Measurements from ENCODE around the gene ARHGEF28. TPM values are rescaled to one million over a fixed set of nuclear protein-coding genes. Genes with fewer than 3 reads are reported as not detected.

ARHGEF28 gene
- total and polyA plus RNA-seq, 12 donors, result 0.62 to 3.4 (median 1.5) TPM

- Histone ChIP-seq H3K27me3 (no peaks in the 10 kb centered on the region), H3K36me3 (peaks cover 0 to 15% (median 0%) of the 10 kb centered on the region in 9 donors), H3K4me3 (no peak overlapping the region), H3K4me1 (no peaks in the 10 kb centered on the region), H3K27ac (no peak overlapping the region), H3K9me3 (peaks cover 0 to 9% (median 0%) of the 10 kb centered on the region in 11 donors)
- TF ChIP-seq CTCF (IDR thresholded peaks at IDR 0.05), result no peak
- intact Hi-C loops (cut with DNase I), result loop anchor here in 5 of 10 donors (10.0 kb wide), 3 partner anchors 126 to 1006 kb away; no protein-coding TSS in a partner anchor
- DNase-seq (no peak), ATAC-seq (no peak)
- 93 to 95% methylated on average over 3 of the region's 3 CpGs for WGBS, 2 donors
These were observed 282.9 kb downstream of the ARHGEF28 start for GRCh38 chr5:73908846-73909245.

- intact Hi-C loops (cut with DNase I), result loop anchor here in 5 of 10 donors (10.0 kb wide), 3 partner anchors 125 to 1005 kb away; no protein-coding TSS in a partner anchor
- DNase-seq (no peak), ATAC-seq (no peak)
- no peak for TF ChIP-seq CTCF (IDR thresholded peaks at IDR 0.05)
- H3K4me3 ChIP-seq, result no peak overlapping the region
- 90 to 97% methylated on average over 27 of the region's 27 CpGs for WGBS, 2 donors
- peaks cover 0 to 15% (median 0%) of the 10 kb centered on the region in 9 donors for H3K36me3 ChIP-seq
- H3K4me1 ChIP-seq, result no peaks in the 10 kb centered on the region
- H3K27ac ChIP-seq, result no peak overlapping the region
- H3K9me3 ChIP-seq, result peaks cover 0 to 9% (median 0%) of the 10 kb centered on the region in 11 donors
- H3K27me3 ChIP-seq, result no peaks in the 10 kb centered on the region
These were observed 283.5 kb downstream of the ARHGEF28 start for GRCh38 chr5:73909474-73909873.

GRCh38 chr5:73911761-73912393, 285.9 kb downstream of the ARHGEF28 start:
- no peak for TF ChIP-seq CTCF (IDR thresholded peaks at IDR 0.05)
- Histone ChIP-seq H3K4me1 (peaks cover 0 to under 1% (median 0%) of the 10 kb centered on the region in 9 donors), H3K4me3 (no peak overlapping the region), H3K9me3 (peaks cover 0 to 5% (median 0%) of the 10 kb centered on the region in 11 donors), H3K36me3 (peaks cover 0 to 15% (median 0%) of the 10 kb centered on the region in 9 donors), H3K27me3 (no peaks in the 10 kb centered on the region), H3K27ac (no peak overlapping the region)
- WGBS, 2 donors, result 78 to 80% methylated on average over 4 of the region's 4 CpGs
- intact Hi-C loops (cut with DNase I), result loop anchor here in 2 of 10 donors (10.0 kb wide), 1 partner anchor 123 kb away; no protein-coding TSS in a partner anchor
- ATAC-seq, result no peak
- DNase-seq, result no peak

- no peak for ATAC-seq
- Histone ChIP-seq H3K4me3 (no peak overlapping the region), H3K27ac (no peak overlapping the region), H3K27me3 (no peaks in the 10 kb centered on the region), H3K4me1 (peaks cover 0 to 11% (median 0%) of the 10 kb centered on the region in 9 donors), H3K36me3 (peaks cover 0 to 15% (median 0%) of the 10 kb centered on the region in 9 donors), H3K9me3 (no peaks in the 10 kb centered on the region)
- no peak for DNase-seq
- intact Hi-C loops (cut with DNase I), result loop anchor here in 2 of 10 donors (10.0 kb wide), 1 partner anchor 122 kb away; no protein-coding TSS in a partner anchor
- no peak for TF ChIP-seq CTCF (IDR thresholded peaks at IDR 0.05)
- 87 to 92% methylated on average over 3 of the region's 3 CpGs for WGBS, 2 donors
These were observed 286.9 kb downstream of the ARHGEF28 start for GRCh38 chr5:73912821-73913271.
